ENCODE measurements around the gene DDX56.
A peak's percentile ranks its signal among the peaks of the same experiment; 100 is the strongest.

The DDX56 gene

DNA sequence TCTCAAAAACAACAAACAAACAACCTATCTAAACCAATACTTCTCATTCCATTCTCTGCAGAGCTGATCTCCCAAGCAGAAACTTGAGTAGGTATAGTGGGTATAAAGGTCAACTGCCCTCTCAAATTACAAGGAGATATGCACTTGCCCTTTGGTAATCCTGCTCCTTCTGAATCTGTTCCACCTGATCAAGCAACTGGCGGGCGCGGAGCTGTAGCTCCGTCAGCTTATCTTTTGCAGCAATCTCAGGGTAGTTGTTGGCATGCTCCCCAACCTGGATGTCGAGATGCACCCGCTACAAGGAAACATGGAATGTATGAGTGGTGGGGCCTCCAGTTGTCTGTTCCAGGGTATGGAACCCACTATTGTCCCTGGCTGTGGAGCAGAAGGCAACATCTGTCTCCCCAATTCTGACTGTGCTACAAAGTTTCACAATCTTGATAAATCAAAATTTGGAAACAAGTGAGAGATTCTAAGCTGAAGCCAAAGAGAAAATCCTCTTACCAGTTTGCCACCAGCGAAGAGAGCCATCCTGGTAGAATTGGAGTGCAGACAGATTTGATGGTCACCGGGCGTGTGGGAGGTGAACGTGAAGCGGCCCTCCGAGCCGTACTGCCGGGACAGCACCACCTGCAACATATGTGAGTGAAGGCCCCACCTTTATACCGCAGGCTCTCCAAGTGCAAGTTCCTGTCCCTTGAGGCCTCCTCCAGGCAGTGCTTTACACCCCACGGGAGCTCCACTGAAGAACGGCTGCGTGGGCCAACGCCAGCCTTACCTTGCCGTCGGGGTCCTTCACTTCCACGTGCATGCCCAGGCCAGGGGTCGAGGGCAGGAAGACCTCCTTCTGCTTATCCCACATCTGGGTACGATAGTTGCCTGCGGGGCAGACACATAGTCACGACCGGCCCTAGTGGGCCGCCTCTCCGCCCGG, 7.5 kb upstream of the DDX56 start:
- no peak for DNase-seq (ENCODE audit: low spot score)
- H3K27ac ChIP-seq: peak overlapping the region; percentile 85 to 99
- H3K4me3 ChIP-seq: peak overlapping the region; percentile 76
- TF ChIP-seq, protein P1, sequence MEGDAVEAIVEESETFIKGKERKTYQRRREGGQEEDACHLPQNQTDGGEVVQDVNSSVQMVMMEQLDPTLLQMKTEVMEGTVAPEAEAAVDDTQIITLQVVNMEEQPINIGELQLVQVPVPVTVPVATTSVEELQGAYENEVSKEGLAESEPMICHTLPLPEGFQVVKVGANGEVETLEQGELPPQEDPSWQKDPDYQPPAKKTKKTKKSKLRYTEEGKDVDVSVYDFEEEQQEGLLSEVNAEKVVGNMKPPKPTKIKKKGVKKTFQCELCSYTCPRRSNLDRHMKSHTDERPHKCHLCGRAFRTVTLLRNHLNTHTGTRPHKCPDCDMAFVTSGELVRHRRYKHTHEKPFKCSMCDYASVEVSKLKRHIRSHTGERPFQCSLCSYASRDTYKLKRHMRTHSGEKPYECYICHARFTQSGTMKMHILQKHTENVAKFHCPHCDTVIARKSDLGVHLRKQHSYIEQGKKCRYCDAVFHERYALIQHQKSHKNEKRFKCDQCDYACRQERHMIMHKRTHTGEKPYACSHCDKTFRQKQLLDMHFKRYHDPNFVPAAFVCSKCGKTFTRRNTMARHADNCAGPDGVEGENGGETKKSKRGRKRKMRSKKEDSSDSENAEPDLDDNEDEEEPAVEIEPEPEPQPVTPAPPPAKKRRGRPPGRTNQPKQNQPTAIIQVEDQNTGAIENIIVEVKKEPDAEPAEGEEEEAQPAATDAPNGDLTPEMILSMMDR (IDR thresholded peaks at IDR 0.05): no peak

DNA sequence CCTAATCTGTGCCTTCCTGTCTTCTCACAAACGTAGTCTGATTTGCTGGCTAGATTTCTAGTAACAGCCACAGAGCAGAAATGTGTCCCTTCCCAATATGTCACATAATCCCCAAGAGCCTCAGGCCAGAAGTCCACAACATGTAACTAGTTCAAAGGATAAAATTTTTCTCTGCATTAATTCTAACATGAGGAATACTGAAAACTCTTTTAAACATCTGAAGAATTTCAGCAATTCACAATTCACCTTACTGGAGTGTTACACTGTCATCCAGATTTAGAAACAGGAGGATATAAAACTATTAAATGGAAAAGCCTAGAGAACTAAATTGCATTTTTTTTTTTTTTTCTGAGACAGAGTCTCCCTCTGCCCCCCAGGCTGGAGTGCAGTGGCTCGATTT, 2.5 kb upstream of the DDX56 start:
- DNase-seq (ENCODE audit: low spot score): no peak
- Histone ChIP-seq H3K4me3 (no peak overlapping the region), H3K27ac (no peak overlapping the region)
- TF ChIP-seq, protein P1 (IDR thresholded peaks at IDR 0.05): no peak

DNA sequence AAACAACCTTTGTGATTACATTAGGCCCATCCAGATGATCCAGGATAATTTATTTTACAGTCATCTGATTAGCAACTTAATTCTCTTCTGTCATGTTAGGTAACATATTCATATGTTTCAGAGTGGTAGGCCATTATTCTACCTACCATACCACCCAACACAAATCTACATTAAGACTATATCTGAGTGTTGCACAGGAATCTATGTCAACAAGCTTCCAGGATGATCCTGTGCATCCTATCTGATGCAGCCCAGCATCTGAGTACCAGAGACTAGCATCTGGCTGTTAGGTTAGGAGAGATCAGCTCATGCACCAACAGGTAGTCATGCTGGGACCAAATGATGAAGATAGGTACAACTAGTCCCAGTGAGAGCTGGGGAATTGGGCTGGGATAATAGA, 1.3 kb upstream of the DDX56 start:
- Histone ChIP-seq H3K4me3 (peak overlapping the region; percentile 86), H3K27ac (no peak overlapping the region)
- DNase-seq (ENCODE audit: low spot score): no peak
- TF ChIP-seq, protein P1 (IDR thresholded peaks at IDR 0.05): no peak

DNA sequence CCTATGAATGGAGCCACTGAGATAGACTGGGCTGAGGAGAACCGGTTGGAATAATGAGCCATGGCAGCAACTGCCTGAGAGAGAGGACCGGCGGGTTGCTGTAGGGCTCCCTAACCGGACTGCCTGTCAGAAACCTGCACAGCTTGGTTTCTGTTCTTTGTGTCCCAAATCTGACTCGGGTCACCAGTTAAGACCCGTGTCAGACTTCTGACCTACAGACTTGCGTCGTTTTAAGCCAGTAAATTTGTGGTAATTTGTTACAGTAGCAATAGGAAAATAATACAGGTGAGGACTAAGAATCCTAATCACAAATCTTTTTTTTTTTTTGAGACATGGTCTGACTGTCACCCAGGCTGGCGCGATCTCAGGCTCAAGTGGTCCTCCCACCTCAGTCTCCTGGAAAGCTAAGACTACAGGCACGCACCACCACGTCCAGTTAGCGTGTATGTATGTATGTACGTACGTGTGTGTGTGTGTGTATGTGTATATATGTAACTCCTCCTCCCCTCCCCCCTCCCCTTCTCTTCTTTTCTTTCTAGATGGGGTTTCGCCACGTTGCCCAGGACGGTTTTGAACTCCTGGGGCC, 672 bp upstream of the DDX56 start:
- Histone ChIP-seq H3K27ac (peak overlapping the region; percentile 73 to 85), H3K4me3 (peak overlapping the region; percentile 86)
- TF ChIP-seq, protein P1 (IDR thresholded peaks at IDR 0.05): no peak
- no peak for DNase-seq (ENCODE audit: low spot score)

DNA sequence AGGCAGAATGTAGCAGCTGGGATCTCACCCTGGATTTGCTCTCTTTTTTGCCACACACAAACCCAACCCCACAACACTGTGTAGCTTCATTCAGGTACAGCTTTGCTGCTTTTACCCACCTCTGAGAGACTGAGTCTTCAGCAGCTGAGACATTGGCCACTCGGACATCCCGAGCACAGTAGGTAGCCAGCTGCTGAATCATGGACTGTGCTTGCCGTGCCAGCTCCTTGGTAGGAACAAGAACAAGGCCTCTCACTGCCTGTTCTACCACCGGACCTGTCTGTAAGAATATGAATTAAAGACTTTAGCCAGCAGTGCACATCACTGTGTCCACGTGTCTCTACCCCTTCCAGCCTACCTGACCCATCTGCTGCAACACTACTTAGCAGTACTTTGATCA, 937 bp downstream of the DDX56 start:
- H3K27ac ChIP-seq: no peak overlapping the region
- TF ChIP-seq, protein P1 (IDR thresholded peaks at IDR 0.05): no peak
- DNase-seq (ENCODE audit: low spot score): no peak
- H3K4me3 ChIP-seq: peak overlapping the region; percentile 86

DNA sequence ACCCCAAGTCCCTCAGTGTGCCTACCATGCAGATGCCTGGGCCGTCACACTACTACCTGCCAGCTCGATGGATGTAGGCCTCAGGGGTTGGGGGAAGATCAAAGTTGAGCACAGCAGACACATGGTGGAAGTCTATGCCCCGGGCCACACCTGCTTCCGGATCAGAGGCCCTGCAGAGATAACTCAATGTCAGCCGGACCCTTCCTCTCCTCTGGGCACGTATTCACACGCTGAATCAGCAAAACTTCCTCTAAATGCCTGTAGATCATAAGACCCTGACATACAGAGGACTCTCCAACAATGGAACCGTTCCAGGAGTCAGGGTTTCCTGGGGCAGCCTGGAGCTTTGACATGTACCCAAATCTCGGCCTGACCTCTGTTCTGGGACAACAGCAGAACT, 3.7 kb downstream of the DDX56 start:
- Histone ChIP-seq H3K4me3 (no peak overlapping the region), H3K27ac (no peak overlapping the region)
- TF ChIP-seq, protein P1 (IDR thresholded peaks at IDR 0.05): no peak
- peak; percentile 11 for DNase-seq (ENCODE audit: low spot score)

All from coronary artery (tissue), 2 donors.